GM12801 (cell line): ENCODE measurements around the gene CNIH2.

Experiments
- TF ChIP-seq, protein P1 (sequence below): IDR thresholded peaks from one replicate; pipeline ENCODE4 v1.5.1; 2011; ENCODE audit warnings: control low read depth; ENCODE audit not compliant: insufficient read length; ENCODE audit errors: extremely low read depth

The CNIH2 gene

GRCh38 chr11:66235141-66235540, 42.8 kb upstream of the CNIH2 start:
- TF ChIP-seq, protein P1, sequence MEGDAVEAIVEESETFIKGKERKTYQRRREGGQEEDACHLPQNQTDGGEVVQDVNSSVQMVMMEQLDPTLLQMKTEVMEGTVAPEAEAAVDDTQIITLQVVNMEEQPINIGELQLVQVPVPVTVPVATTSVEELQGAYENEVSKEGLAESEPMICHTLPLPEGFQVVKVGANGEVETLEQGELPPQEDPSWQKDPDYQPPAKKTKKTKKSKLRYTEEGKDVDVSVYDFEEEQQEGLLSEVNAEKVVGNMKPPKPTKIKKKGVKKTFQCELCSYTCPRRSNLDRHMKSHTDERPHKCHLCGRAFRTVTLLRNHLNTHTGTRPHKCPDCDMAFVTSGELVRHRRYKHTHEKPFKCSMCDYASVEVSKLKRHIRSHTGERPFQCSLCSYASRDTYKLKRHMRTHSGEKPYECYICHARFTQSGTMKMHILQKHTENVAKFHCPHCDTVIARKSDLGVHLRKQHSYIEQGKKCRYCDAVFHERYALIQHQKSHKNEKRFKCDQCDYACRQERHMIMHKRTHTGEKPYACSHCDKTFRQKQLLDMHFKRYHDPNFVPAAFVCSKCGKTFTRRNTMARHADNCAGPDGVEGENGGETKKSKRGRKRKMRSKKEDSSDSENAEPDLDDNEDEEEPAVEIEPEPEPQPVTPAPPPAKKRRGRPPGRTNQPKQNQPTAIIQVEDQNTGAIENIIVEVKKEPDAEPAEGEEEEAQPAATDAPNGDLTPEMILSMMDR, result no peak

- TF ChIP-seq, protein P1, result no peak
Observed at GRCh38 chr11:66237867-66238266, 40.1 kb upstream of the CNIH2 start.

DNA sequence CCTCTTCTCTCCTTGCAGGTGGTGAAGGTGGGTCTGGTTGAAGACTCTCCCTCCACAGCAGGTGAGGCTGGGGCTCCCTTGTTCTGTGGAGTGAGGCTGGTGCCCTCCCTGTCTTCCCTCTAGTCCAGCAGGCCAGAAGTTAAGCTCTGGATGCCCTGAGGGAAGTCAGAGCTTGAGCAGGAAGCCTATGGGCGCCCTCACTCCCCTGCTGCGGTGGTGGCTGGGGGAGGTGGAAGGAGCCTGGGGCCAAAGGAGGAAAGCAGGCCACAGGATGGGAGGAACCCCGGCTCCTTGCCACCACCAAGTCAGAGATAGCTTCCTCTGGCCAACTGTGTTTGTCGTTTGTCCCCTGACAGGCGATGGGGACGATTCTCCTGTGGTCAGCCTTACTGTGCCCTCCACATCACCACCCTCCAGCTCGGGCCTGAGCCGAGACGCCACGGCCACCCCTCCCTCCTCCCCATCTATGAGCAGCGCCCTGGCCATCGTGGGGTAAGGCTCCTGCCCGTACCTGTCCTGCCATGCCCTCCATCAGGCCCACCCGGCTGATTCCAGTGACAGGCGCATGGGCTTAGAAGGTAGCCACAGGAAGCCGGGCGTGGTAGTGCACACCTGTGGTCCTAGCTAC, 39.1 kb upstream of the CNIH2 start:
- TF ChIP-seq, protein P1, result no peak

- TF ChIP-seq, protein P1, result no peak
Observed at GRCh38 chr11:66239511-66239910, 38.5 kb upstream of the CNIH2 start.

DNA sequence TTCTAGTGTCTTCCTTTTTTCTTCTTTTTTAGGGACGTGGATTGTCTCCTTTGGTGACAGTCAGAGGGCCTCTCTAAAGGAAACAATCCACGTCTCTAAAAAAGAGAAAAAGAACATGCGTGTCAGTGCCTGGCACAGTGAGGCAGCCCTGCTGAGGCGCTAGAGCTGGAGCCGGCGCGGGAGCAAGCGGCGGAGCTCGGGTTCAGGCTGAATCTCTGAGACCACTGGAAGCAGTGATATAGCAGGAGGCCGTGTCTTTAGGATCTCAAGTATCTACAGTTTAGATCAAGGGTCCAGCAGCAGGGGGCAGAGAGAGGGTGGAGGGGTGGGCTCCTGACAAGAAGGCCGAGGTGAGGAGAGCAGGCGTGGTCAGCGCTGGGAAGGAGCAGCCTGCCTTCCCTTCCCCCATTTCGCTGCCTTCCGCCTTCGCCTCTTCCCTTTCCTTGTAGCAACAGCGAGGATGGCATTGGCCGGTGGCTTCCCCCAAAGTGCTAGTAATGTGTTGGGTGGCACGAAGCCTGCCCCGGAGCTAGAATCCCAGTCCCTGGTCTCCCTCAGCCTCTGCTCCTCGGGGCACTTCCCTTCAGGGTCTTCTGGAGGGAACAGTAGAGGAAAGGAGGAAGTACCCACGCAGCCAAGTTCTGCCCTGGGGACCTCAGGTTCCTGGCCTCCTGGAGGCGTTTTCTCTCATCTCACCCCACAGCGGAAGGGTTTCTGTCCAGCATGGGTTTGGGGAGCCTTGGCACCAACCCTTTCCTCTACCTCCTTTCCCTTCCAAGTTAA, 37.8 kb upstream of the CNIH2 start:
- TF ChIP-seq, protein P1, result no peak

DNA sequence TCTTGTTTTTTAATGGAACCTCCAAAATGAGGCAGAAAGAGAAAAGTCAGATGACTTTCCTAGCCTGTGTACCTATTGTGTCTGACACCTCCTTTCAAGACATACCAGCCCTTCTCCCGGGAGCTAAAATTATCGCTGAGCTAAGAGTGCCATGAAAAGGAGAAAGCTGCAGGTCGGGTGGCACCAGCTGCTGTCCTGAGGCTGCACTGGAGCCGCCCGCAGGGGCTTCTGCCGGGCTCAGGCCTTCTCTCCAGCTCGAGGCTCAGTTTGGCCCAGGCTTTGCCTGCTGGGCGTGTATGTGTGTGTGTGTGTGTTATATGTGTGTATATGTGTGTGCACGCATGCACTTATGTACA, 37.2 kb upstream of the CNIH2 start:
- TF ChIP-seq, protein P1, result no peak

DNA sequence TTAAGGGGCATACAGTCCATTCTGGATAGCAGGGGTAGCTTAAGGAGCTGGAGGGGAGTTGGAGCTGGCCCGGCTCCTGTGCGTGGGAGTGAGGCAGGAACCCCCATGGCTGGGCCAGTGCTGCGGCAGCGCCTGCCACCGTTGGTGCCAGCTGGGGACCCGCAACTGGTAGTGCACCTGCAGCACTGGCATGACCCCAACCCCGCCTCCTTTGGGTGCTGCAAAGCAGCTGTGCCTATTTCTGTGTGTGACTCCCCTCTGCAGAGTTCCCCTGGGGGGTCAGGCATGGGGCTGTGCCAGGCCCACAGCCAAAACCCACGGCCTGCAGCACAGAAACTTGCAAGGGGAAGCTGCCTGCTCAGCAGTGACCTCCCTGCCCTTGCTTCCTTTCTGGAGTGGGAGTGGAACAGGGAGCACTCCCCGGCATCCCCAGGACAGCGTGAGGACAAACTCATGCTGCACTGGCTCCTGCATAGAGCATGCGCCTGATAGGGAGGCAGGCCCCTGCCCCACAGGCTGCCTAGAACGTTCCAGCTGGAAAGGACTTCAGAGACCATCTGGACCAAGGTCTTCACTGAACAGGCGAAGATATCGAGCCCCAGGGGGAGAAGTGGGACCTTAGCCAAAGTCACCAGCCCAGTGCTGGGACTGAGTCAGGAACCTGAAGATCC, 35.7 kb upstream of the CNIH2 start:
- TF ChIP-seq, protein P1, result no peak
